Right atrium auricular region (tissue), 2 donors: Measurements from ENCODE around the gene CRACDL. TPM values are rescaled to one million over a fixed set of nuclear protein-coding genes. Genes with fewer than 3 reads are reported as not detected.

Source experiments
- DNase-seq: peaks from one replicate; pipeline ENCODE4 v3.0.0-alpha.2; 2019; ENCODE audit warnings: low spot score
- H3K27ac ChIP-seq, 2 donors: fragments of 200-600 bp; sonication (generic); 1 replicate in 1 of 2; 2 replicates in 1 of 2; pipeline ENCODE4 v1.5.1; 2016 to 2019
- H3K27me3 ChIP-seq, 2 donors: fragments of 200-600 bp; sonication (generic); one replicate each; pipeline versions ENCODE4 v1.5.1 to v1.6.0; 2017 to 2019
- H3K36me3 ChIP-seq: fragments of 200-600 bp; sonication (generic); one replicate; pipeline ENCODE4 v1.5.1; 2016
- H3K4me1 ChIP-seq, 2 donors: fragments of 200-600 bp; sonication (generic); one replicate each; pipeline versions ENCODE4 v1.5.1 to v1.6.0; 2017 to 2019
- H3K4me3 ChIP-seq, 2 donors: fragments of 200-600 bp; sonication (generic); 1 replicate in 1 of 2; 2 replicates in 1 of 2; pipeline ENCODE4 v1.5.1; 2017 to 2019; ENCODE audit warnings: mild to moderate bottlenecking in 1 of 2, moderate library complexity in 1 of 2
- H3K9me3 ChIP-seq, 2 donors: fragments of 200-600 bp; sonication (generic); one replicate each; pipeline ENCODE4 v1.5.1; 2019
- total RNA-seq, 2 donors: library from RNA; depleted of rRNA; stranded (reverse); fragments of >200 nt; gene quantifications; one replicate each; pipeline ENCODE4 v1.1.0, GENCODE V29; 2016
- TF ChIP-seq, protein P1 (sequence below), 2 donors: fragments of 200-600 bp; sonication (generic); IDR thresholded peaks; one replicate each; pipeline ENCODE4 v1.5.1; 2019; ENCODE audit warnings: antibody characterized with exemption in 2 of 2

Gene CRACDL
- total RNA-seq, 2 donors from 2014 or later: 5.3 to 7.4 TPM

DNA sequence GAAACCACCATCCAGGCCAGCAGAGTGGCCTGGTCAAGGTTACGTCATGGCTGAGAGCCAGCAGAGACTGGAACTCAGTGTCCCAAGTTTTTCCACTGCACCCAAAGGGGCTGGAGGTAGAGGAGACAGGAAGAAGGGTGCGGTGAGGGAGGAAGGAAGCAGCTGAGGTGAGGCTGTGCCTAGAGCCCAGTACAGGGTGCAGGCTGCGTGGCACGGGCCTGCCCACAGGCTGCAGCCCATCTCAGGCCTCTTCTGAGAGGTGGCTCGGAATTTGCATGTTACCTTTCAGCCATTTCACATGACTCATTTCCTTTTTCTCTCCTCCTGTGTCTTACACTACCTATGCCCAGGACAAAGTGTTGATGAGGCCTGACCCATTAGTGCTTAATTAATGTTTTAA lies 191.4 kb downstream of the CRACDL start:
- no peak for DNase-seq
- TF ChIP-seq, protein P1, sequence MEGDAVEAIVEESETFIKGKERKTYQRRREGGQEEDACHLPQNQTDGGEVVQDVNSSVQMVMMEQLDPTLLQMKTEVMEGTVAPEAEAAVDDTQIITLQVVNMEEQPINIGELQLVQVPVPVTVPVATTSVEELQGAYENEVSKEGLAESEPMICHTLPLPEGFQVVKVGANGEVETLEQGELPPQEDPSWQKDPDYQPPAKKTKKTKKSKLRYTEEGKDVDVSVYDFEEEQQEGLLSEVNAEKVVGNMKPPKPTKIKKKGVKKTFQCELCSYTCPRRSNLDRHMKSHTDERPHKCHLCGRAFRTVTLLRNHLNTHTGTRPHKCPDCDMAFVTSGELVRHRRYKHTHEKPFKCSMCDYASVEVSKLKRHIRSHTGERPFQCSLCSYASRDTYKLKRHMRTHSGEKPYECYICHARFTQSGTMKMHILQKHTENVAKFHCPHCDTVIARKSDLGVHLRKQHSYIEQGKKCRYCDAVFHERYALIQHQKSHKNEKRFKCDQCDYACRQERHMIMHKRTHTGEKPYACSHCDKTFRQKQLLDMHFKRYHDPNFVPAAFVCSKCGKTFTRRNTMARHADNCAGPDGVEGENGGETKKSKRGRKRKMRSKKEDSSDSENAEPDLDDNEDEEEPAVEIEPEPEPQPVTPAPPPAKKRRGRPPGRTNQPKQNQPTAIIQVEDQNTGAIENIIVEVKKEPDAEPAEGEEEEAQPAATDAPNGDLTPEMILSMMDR (IDR thresholded peaks at IDR 0.05): no peak
- Histone ChIP-seq H3K4me1 (peaks cover 0 to 8% of the 10 kb centered on the region in 2 donors), H3K27me3 (no peaks in the 10 kb centered on the region), H3K4me3 (no peak overlapping the region), H3K27ac (no peak overlapping the region), H3K9me3 (no peaks in the 10 kb centered on the region), H3K36me3 (no peaks in the 10 kb centered on the region)

Other genes with a start within 250 kb of the CRACDL start
- gene MGAT4A, start 205.1 kb downstream of the CRACDL start, total RNA-seq: 10 to 100 TPM; 13.2 to 37.4 TPM
- gene C2orf15, start 205.5 kb upstream of the CRACDL start, total RNA-seq: not detected
- 1 to 10 TPM; 1.5 to 7.0 TPM for gene TSGA10, start 218.7 kb upstream of the CRACDL start, total RNA-seq
- gene LIPT1, start 218.7 kb upstream of the CRACDL start, total RNA-seq: 1 to 10 TPM; 5.1 to 5.2 TPM
- 10 to 100 TPM; 11.8 to 25.9 TPM for gene MITD1, start 244.8 kb upstream of the CRACDL start, total RNA-seq
- gene MRPL30, start 245.0 kb upstream of the CRACDL start, total RNA-seq: 10 to 100 TPM; 18.8 to 37.8 TPM